ENCODE data around the gene AGRN.

DNA sequence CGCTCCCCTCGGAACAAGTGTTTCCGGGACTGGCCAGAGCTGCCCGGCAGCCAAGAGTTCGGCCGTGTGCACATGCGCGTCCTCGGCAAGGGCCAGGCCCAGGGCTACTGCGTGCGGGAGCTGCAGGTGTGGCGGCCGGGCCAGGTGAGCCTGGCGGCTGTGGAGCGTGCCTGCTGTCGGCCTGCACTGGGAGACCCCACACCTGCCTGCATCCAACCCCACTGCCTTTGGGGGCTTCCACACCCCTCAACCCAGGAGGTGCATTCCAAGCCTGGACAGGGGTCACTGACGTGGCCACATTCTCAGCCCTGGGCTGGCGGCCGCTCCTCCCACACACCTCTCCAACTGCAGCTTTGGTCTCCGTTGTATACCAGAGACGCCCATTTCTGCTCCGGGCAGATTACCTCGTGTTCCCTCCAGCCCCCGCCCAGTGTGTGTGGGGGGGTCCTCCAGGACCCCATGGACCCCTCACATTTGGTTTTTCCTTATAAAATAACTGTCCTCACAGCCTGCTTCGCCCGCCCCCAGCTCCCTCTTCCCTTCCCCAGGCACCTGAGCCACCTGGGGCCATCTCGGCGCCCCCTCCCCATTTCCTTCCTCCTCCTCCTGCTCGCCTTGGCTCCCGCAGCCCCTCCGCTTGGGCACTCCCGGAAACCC, 48.1 kb downstream of the AGRN start:
- TF ChIP-seq POLR2A (IDR thresholded peaks at IDR 0.05; ENCODE audit: low read length) (no peak), GATA1 (IDR thresholded peaks at IDR 0.05; ENCODE audit: low read depth, low read length) (no peak)

Data from erythroblast (primary cell).